Measurements from ENCODE around the gene COMMD10.

The COMMD10 gene

DNA sequence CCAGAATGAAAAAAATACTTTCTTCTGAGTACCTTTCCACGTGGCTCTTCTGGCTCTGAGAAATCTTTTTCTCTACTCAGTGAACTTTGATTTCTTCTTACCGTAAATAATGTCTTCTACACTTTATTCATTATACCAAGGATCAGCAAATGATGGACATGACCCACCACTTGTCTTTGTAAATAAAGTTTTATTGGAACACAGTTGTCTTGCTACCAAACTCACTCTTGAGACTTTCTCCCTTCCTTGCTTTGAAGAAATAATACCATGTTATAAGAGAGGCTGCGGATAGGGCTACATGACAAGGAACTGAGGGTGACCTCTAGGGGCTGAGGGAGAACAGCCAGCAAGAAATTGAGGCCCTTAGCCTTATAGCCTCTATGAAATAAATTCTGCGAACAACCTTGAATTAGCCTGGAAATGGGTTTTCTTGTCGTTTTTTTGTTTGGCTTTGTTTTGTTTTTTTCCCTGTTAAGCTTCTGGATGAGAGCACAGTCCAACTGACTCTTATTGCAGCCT lies 212.5 kb downstream of the COMMD10 start:
- in situ Hi-C loops (cut with HindIII; ENCODE audit: low sequenced_read_pairs) = no loop called here
- no peak overlapping the region for H3K4me3 ChIP-seq (ENCODE audit: low read depth, low read length)
- DNase-seq (ENCODE audit: low read depth) = no peak
- TF ChIP-seq, protein P1, sequence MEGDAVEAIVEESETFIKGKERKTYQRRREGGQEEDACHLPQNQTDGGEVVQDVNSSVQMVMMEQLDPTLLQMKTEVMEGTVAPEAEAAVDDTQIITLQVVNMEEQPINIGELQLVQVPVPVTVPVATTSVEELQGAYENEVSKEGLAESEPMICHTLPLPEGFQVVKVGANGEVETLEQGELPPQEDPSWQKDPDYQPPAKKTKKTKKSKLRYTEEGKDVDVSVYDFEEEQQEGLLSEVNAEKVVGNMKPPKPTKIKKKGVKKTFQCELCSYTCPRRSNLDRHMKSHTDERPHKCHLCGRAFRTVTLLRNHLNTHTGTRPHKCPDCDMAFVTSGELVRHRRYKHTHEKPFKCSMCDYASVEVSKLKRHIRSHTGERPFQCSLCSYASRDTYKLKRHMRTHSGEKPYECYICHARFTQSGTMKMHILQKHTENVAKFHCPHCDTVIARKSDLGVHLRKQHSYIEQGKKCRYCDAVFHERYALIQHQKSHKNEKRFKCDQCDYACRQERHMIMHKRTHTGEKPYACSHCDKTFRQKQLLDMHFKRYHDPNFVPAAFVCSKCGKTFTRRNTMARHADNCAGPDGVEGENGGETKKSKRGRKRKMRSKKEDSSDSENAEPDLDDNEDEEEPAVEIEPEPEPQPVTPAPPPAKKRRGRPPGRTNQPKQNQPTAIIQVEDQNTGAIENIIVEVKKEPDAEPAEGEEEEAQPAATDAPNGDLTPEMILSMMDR (IDR thresholded peaks at IDR 0.05; ENCODE audit: low read depth, low read length, missing control alignments) = no peak

DNA sequence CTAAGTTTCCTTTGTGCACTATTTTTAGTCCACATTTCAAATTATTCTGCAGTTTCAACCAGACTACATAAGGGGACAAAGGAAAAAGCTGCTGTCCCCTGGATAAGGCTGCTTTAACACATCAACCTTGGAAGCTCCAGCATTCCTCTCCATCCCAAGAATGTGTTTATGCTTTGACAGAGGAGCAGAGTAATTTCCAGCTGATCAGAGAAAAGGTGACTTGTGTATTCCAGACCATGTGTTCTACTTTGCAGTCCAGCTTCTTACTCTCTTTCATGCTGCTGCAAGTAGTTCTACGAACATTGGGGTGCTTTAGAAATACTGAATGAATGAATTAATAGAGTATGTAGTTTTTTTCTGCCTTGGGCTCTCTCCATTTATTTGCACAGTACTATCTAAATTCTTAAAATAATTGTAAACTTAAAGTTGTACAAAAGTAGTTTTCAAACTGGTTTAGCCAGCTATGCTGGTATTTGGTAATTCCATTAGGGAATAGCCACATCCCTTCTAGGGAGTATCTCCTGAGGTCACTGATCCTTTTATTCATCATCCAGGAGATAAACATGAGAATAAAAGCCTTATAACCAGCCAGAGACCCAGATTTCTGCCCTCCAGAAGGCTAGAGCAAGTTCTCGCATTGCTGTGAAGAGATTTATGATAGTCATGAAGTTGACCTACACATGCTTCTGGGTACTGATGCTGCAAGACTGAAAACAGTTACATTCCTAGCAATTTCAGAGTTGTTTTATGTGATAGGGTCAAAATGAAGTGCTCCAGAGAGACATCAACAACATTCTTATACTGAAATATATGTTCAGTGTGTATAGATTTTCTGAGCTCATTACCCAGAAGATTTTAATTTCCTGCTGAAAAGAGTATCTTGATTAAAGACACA lies 215.2 kb downstream of the COMMD10 start:
- in situ Hi-C loops (cut with HindIII; ENCODE audit: low sequenced_read_pairs) = no loop called here
- TF ChIP-seq, protein P1 (IDR thresholded peaks at IDR 0.05; ENCODE audit: low read depth, low read length, missing control alignments) = no peak
- no peak for DNase-seq (ENCODE audit: low read depth)
- no peak overlapping the region for H3K4me3 ChIP-seq (ENCODE audit: low read depth, low read length)

DNA sequence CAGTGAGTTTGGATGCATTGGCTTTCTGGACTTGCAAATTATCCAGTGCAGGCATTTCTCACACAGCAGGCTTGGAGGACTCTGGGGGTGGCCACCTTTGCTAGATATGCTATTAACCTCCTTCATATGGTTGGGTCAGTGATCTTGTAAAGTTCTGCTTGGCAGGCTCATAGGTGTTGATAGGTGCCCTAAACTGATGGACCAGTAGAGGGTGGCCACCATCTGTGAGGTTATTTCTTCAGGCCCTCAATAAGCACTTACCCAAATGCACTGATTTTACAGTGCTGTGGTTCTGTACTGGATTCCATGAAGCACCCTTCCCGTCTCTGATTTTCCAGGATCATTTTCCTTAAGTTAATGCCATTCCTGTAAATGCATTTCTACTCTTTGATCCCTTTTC lies 216.3 kb downstream of the COMMD10 start:
- TF ChIP-seq, protein P1 (IDR thresholded peaks at IDR 0.05; ENCODE audit: low read depth, low read length, missing control alignments) = no peak
- no peak overlapping the region for H3K4me3 ChIP-seq (ENCODE audit: low read depth, low read length)
- in situ Hi-C loops (cut with HindIII; ENCODE audit: low sequenced_read_pairs) = no loop called here
- DNase-seq (ENCODE audit: low read depth) = no peak

DNA sequence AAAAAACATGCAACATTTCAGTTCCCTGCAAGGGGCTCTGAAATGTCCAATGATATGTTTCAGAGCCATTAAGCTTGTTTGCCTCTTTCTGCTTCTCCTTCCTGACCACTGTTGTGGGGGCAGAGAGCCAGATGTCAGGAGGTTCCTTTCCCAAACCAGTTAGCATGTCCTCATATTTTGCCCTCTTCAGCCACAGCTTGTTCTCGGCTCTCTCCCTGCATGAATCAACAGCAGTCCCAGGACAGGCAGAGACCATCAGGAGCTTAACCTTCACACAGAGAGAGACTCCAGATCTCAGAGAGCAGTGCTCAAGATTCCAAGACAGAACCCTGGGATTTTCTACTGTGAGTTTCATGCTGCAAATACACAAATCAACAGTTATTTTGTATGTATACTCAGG lies 218.5 kb downstream of the COMMD10 start:
- in situ Hi-C loops (cut with HindIII; ENCODE audit: low sequenced_read_pairs) = no loop called here
- DNase-seq (ENCODE audit: low read depth) = no peak
- TF ChIP-seq, protein P1 (IDR thresholded peaks at IDR 0.05; ENCODE audit: low read depth, low read length, missing control alignments) = no peak
- no peak overlapping the region for H3K4me3 ChIP-seq (ENCODE audit: low read depth, low read length)

DNA sequence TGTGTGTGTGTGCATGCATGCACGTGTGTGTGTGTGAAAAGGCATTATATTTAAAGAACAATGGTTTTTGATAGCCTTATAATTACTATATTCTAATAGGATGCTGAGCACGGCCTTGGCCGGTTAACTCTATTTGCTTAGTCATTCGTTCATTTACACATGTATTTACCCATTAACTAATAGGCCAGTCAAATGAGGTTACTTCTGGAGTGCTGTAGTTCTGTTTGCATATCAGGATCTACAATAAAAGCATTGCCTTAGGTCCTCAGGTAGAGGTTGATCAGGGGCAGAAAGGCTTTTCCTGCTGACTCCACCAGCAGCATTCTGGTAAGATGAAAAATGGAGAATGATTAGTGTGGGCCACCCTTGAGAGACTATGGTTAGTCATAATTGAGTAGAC lies 219.0 kb downstream of the COMMD10 start:
- in situ Hi-C loops (cut with HindIII; ENCODE audit: low sequenced_read_pairs) = no loop called here
- no peak for DNase-seq (ENCODE audit: low read depth)
- H3K4me3 ChIP-seq (ENCODE audit: low read depth, low read length) = no peak overlapping the region
- TF ChIP-seq, protein P1 (IDR thresholded peaks at IDR 0.05; ENCODE audit: low read depth, low read length, missing control alignments) = no peak

DNA sequence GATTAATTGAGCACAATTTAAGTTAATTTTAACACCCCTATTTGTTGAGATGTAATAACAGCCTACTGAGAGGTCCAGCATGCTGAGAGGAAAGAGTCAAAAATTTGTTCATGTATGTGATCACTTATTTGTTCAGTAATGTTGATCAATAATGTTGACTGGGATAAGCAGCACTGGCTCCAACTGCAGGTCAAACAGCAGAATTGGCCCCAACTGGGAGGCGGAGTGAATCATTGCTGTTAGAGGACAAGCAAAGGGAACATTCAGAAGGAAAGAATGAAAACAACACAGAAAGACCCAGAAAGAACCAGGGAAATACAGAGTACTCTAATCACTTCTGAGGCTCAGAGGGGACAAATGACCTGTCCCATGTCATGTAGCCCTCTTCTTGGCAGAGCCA lies 221.1 kb downstream of the COMMD10 start:
- no peak overlapping the region for H3K4me3 ChIP-seq (ENCODE audit: low read depth, low read length)
- in situ Hi-C loops (cut with HindIII; ENCODE audit: low sequenced_read_pairs) = no loop called here
- DNase-seq (ENCODE audit: low read depth) = no peak
- TF ChIP-seq, protein P1 (IDR thresholded peaks at IDR 0.05; ENCODE audit: low read depth, low read length, missing control alignments) = no peak
